Measurements from ENCODE around the gene HCN3.

- no peak for TF ChIP-seq CTCF (IDR thresholded peaks at IDR 0.05)
- TF ChIP-seq POLR2A (IDR thresholded peaks at IDR 0.05) = no peak
Measured at GRCh38 chr1:155323729-155324036, 46.4 kb downstream of the HCN3 start.
